IPS-18c (cell line): ENCODE results near the gene DCAF4.
"Not testable (repeated sequence)": the region's sequence is repeated elsewhere in the genome, so short reads cannot be mapped to it uniquely, and the experiment has no call there.

ENCODE experiments used
- H3K4me3 ChIP-seq: 2 replicates; pipeline ENCODE4 v1.7.0; 2013; ENCODE audit warnings: low read depth, mild to moderate bottlenecking, low read length, moderate library complexity; ENCODE audit not compliant: insufficient read depth
- H3K9me3 ChIP-seq: one replicate; pipeline ENCODE4 v1.6.1; 2013; ENCODE audit warnings: mild to moderate bottlenecking, low read length, moderate library complexity; ENCODE audit not compliant: control insufficient read depth, insufficient read depth

The DCAF4 gene

DNA sequence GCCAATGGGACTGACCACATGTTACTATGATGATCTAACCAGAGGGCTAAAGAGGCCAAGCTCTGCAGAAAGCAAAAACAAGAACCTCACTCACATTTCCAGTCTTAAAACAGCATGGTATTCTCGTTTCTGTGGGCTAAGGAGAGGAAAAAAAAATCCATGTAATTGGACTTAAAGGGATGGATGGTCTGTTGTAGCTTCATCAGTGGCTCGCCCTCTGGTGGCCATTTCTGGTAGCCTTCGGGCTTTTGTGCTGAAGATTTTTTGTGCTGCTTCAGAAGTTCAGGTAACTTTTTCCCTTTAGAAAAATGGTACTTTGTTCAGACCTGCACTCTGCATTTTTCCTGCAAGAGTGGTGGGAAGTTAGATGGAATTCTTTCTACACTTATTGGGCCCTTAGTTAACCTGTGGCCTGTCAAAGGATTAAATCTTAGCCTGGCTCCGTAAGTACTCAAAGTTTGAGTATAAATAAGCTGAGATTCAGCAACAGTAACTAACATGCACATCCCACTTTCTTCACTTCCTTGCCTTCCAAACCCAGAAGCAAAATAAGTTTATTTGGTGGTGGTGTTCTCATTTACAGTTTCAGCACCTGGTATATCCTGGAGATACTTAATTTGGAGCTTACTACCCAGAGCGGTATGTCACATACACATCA lies 22.3 kb downstream of the DCAF4 start:
- H3K9me3 ChIP-seq: no peaks in the 10 kb centered on the region
- H3K4me3 ChIP-seq: no peak overlapping the region

DNA sequence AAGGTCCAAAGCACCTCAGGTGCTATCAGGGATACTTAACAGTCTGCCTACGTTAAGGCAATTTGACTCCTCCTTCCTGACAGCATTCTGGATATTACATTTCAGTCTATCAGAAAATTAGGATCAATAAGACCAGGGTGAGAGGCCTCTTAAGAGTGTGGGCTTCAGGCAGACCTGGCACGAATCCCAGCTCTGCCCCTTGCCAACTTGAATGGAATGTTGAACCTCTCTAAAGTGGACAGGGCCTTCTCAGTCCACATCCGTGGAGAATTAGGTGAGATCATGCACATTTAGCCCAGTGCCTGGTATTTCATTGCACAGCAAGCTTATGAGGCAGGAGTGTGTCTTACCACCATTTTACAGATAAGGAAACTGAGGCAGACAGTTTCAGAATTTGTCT lies 25.9 kb downstream of the DCAF4 start:
- no peaks in the 10 kb centered on the region for H3K9me3 ChIP-seq
- no peak overlapping the region for H3K4me3 ChIP-seq

DNA sequence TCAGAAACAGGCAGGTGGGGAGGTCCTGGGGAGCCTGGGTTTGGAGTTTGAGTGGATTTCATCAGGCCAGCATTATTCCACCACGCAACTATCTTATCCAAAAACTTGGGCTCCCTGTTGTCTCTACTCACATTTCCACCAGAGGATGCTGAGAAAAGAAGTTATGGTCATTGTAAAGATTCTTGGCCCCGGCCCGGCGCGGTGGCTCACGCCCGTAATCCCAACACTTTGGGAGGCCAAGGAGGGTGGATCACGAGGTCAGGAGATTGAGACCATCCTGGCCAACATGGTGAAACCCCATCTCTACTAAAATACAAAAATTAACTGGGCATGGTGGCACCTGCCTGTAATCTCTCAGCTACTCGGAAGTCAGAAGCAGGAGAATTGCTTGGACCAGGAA lies 30.5 kb downstream of the DCAF4 start:
- not testable (repeated sequence) for H3K4me3 ChIP-seq, H3K9me3 ChIP-seq

DNA sequence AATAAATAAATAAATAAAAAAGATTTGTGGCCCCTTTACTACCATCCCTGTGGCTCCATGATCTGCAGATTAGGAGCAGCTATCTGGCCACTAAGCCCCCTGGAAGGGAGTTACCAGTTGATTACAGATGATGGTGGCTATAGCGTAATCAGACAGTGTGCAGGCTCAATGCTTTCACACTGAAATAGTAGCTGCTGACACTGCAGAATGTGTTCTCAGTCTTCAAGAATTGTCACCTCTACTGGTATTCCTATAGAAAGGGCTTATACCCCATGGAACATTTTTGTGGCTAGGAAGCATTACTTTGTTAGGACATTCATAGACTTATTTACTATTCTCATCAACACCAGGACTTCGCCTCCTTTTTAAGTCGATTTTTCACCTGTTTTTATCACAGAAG lies 30.9 kb downstream of the DCAF4 start:
- no peak overlapping the region for H3K4me3 ChIP-seq
- H3K9me3 ChIP-seq: no peaks in the 10 kb centered on the region

DNA sequence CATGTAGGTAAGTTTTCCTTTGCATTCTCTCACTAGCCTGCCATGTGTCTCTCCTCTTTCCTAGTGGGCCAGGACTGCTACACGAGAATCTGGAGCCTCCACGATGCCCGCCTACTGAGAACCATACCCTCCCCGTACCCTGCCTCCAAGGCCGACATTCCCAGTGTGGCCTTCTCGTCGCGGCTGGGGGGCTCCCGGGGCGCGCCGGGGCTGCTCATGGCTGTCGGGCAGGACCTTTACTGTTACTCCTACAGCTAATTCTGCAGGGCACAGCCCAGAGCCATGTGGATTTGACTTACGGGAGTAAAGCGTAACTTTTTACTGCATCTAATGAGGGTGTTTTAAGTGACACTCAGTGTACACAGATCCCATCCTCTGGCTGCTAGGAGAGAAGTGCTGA lies 32.3 kb downstream of the DCAF4 start:
- no peak overlapping the region for H3K4me3 ChIP-seq

DNA sequence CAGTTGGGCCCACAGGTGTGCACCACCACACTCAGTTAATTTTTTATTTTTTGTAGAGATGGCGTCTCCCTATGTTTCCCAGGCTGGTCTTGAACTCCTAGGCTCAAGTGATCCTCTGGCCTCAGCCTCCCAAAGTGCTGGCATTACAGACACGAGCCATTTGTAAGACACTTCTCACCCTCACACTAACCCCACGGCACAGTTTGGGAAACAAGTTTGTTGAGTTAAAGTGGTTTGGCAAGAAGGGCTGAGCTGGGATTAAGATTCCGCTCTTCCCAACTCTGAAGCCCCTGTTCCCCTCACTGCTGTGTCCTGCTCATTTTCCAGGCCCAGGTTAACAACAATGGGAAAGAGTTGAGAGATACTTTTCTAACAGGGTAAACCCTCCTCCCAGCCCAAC lies 34.8 kb downstream of the DCAF4 start:
- H3K9me3 ChIP-seq, H3K4me3 ChIP-seq: not testable (repeated sequence)

More for the DNA sequence above, 32.3 kb downstream of the DCAF4 start:
- H3K9me3 ChIP-seq: no peaks in the 10 kb centered on the region

DNA sequence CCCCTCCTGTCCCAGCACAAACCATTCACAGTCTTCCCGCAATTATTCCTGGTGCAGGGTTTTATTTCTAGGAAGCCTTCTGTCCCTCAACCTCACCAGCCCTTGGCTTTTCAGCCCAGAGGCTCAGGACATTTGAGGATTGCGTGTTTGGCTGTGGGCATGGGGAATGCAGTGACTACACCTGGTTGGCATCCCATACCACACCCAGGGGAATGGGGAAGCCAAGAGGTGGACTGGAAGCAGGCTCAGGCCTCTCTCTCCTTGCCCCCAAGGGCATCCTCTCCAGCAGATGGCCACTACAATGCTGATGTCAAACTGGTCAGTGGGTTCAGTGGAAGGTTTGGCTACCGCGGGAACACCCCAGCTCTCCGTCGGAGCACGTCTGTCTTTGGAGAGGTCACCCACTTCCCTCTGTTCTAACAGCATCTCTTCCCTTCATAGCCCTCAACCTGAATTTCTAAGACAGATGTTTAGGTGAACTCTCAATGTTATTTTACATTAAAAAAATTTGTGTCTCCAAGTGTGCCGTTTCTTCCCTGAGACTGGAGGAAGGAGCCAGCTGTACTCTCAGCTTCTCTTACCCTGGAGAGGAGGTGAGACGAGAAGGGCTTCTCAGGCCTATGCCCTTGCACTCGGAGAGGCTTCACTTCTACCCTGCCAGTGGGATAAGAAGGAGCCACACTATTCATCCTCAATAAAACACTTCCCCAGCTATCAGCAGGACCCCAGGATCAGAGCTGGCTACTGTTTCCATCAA lies 35.5 kb downstream of the DCAF4 start:
- Histone ChIP-seq H3K4me3 (no peak overlapping the region), H3K9me3 (no peaks in the 10 kb centered on the region)

DNA sequence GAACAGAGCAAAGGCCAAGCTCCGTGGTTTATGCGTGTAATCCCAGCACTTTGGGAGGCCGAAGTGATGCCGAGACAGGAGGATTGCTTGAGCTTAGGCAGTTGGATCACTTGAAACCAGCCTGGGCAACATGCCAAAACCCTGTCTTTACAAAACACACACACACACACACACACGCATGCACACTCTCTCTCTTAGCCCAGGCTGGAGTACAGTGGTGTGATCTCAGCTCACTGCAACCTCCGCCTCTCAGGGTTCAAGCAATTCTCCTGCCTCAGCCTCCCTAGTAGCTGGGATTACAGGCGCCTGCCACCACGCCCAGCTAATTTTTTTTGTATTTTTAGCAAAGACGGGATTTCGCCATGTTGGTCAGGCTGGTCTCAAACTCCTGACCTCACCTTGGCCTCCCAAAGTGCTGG lies 36.1 kb downstream of the DCAF4 start:
- H3K4me3 ChIP-seq, H3K9me3 ChIP-seq: not testable (repeated sequence)

DNA sequence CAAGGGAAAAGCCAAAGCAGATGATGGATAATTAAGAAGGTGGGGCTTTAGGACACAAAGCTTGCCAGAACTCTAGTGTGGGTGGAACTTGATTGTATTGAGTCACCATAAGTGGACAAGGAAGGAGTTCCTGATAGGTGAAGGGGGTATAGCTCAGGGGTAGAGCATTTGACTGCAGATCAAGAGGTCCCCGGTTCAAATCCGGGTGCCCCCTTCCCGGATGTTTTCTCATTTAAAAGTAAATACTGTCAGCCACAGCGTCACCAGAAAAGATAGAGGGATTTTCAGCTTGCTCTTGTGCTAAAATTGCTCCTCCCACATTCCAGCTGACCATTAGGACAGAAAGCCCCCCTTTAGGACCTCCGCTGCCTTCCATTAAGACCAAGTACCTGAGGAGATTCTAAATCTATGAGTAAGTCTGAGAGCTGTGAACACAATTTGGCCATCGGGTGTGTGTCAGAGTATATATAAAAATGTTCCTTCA lies 36.6 kb downstream of the DCAF4 start:
- Histone ChIP-seq H3K9me3 (no peaks in the 10 kb centered on the region), H3K4me3 (no peak overlapping the region)

DNA sequence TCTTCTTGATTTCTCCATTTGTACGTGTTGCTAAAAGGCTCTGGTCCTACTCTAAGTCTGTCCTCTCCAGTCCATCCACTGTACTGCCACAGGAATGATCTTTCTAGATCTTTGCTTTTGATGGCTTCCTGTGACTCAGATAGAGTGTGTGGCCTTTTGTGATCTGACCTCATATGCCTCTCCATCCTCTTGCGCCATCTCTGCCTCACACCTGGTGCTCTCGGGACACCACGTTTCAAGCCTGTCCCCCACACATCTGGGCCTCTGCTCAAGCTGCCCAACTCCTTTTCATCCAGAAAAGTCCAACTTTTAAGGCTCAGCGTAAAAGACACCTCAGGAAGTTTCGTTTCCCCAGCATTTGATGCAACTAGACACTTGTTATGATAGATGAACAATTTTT lies 39.0 kb downstream of the DCAF4 start:
- no peaks in the 10 kb centered on the region for H3K9me3 ChIP-seq
- no peak overlapping the region for H3K4me3 ChIP-seq

DNA sequence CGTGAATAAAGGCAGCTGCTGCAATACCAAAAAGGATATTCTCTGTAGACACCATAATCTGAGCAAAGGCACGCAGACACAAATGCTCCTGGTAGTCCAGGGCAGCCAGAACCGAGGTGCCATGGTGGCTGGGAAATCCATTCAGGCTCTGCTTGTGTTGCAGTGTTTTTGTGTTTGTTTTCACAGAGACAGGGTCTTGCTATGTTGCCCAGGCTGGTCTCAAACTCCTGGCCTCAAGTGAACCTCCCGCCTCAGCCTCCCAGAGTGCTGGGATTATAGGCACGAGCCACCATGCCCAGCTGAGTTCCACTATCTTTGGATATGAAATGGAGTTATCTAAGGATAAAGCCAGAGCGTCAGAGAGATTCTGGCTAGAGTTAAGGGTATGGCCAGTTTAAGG lies 39.8 kb downstream of the DCAF4 start:
- no peaks in the 10 kb centered on the region for H3K9me3 ChIP-seq
- H3K4me3 ChIP-seq: no peak overlapping the region

DNA sequence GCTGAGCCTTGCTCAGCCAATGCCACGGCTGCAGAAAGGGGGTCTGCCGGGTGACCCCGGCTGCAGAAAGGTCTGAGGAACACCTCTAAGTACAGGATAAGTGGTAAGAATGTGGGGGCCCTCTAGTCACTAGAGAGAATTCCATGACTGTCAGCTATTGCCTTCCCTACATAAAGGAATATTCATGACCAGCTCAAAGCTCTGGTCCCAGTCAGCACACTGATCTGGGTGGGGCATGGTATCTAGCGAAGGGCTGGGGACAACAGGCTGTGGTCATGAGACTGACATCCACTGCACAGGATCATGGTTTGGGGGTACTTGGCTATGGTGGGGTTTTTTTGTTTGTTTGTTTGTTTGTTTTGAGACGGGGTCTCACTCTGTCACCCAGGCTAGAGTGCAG lies 42.1 kb downstream of the DCAF4 start:
- H3K9me3 ChIP-seq: no peaks in the 10 kb centered on the region
- no peak overlapping the region for H3K4me3 ChIP-seq

DNA sequence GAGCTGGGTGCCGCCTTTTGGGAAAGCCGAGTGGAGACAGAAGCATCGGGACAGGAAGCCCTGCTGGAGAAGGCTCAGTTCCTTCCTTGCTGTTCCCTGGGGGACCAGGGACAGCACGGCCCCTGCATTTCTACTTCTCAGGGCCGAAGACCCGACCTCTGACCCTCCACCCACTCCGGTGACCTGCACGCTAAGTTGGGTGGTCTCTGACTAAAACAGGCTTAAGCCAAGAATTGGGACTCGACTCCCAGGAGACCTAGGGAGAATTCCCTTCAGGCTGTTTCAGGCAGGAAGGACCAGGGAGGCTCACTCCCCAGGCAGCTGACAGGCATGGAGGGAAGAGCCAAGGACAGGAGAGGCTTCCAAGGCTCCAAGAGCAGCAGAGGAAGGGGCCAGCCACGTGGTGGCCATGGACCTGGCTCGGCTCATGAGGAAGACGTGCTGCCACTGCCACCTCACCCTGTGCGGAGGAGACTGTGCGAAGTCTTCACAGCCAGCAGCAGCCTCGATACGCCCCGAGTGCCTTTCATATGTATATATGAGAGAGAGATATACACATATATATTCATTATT lies 43.9 kb downstream of the DCAF4 start:
- no peaks in the 10 kb centered on the region for H3K9me3 ChIP-seq
- H3K4me3 ChIP-seq: no peak overlapping the region

DNA sequence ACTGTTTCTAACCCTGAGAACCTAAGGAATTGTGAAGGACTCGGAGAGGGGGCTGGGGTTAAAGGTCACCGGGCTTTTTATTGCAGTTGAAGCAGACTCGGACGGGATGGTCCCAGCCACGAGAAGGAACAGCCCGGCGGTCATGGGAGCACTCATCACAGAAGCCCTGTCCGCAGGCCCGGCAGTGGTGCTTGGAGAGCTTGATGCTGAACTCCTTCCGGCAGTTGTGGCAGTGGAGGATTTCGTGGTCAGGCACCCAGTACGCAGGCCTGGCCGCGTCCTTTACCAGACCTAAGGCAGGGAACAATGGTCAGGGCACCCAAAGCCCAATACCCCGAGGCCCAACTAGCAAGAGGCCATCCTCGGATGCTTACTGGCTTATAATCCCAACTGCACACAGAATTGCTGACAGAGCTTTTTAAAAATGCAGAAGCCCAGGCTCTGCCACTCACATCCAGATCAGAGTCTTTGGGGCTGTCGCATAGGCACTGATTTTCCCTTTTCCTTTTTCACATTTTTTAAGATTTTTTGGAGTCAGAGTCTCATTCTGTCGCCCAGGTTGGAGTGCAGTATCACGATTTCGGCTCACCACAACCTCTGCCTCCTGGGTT lies 44.7 kb downstream of the DCAF4 start:
- H3K4me3 ChIP-seq: no peak overlapping the region
- no peaks in the 10 kb centered on the region for H3K9me3 ChIP-seq

DNA sequence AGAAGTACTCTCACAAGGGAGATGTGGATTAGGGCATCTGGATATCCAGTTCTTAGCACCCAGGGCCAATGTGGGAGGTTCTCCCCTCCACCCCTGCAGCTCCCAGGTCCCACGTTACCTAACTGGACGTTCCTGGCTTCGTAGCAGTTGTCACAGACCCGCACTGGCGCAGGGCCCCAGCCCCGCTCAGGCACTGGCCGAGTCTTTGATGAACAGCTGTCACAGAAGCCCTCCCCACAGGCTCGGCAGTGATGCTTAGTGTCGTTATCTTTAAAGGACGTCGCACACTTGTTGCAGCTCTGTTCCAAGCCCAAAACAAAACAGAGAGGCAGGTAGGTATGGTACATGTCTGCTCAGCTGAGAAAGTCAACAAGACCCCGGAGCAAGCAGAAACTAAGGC lies 48.4 kb downstream of the DCAF4 start:
- Histone ChIP-seq H3K4me3 (no peak overlapping the region), H3K9me3 (no peaks in the 10 kb centered on the region)

DNA sequence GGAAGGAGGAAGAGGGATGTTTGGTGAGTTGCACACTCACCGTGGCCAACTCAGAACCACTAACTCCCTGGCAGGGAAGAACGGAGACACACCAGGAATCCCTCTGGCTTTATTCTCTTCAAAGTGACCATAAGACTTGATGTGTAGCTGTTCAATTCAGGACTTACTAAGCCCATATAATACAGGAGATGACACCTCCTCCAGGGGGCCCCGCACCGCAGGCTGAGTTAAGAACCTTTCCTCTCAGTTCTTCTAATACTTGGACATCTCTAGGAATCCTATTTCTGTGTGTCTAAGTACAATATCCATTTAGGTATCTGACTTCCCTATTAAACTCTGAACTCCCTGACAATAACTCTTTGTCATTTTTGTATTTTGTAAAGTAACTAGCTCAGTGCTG lies 49.5 kb downstream of the DCAF4 start:
- Histone ChIP-seq H3K4me3 (no peak overlapping the region), H3K9me3 (no peaks in the 10 kb centered on the region)

DNA sequence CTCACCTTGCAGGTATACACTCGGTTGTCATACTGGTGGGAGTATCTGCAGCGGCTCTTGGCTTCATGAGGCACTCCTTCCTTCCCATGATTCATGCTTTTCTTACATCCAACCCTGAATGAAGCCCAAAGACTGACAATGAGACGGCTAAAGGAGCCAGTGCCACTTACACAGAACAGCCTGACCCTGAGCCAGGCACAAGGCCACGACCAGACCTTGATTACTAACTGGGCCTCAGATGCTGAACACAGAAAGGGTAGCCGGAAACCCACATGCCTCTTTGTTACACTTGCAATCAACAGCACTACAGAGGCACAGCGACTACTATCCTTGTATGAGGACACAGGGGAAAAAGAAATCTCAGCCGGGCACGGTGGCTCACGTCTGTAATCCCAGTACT lies 52.6 kb downstream of the DCAF4 start:
- H3K9me3 ChIP-seq: no peaks in the 10 kb centered on the region
- H3K4me3 ChIP-seq: no peak overlapping the region

DNA sequence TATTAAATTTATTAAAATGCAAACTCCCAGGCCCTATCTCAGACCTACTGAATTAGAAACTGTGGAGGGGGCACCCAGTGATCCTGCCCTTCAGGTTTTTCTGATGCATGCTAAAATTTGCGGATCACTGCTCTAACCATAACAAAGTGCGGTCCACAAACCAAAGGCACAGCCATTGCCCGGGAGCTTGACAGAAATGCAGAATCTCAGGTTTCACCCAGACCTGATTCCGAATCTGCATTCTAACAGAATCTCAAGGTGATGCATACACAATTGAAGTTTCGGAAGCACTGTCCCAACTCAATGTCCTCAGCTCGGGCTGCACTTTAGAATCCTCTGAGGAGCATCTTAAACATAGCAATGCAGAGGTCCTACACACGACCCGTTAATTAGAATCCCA lies 54.6 kb downstream of the DCAF4 start:
- no peaks in the 10 kb centered on the region for H3K9me3 ChIP-seq
- 0 out of 2 replicates have a peak overlapping the region, but pooled peaks have one; percentile 15 for H3K4me3 ChIP-seq
